Activated naive CD4-positive, alpha-beta T cell treated with Interleukin-2 at 50 U/mL for 16 hours (primary cell): ENCODE data around the gene NLRP3.
"Not testable (repeated sequence)": the region's sequence is repeated elsewhere in the genome, so short reads cannot be mapped to it uniquely, and the experiment has no call there.

Source experiments
- DNase-seq: peaks from one replicate; pipeline ENCODE4 v3.0.0-alpha.2; 2020

NLRP3 gene

DNA sequence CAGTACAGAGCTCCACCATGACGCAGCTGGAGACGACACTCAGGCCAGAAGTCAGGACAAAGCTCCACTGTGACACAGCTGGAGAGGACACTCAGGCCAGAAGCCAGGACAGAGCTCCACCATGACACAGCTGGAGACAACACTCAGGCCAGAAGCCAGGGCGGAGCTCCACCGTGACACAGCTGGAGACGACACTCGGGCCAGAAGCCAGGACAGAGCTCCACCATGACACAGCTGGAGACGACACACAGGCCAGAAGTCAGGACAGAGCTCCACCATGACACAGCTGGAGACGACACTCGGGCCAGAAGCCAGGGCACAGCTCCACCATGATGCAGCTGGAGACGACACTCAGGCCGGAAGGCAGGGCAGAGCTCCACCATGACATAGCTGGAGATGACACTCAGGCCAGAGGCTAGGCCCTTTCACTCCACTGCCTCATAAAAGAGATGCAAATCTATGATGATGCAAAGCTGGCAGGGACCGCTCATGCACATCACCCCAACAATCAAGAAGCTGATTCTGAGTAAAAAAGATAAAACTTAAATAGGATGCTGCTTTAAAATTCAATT lies 55.6 kb downstream of the NLRP3 start:
- DNase-seq: no peak

DNA sequence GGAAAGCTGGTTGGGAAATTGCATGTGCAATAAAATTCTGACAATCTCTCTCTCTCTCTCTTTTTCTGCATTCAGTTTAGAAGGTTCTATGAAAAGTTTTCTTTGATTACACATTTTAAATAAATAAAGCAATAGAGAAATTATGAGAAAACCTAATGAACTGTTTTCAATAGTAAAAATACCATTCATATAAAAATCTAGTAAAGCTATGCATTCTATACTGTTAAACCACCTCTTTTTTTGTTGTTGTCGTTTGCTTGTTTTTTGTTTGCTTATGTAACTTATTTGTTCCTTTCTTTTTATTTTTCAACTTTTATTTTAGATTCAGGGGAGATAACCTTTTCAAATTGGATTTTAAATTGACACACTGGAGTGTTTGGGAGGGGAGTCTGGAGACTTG lies 56.1 kb downstream of the NLRP3 start:
- DNase-seq: no peak

DNA sequence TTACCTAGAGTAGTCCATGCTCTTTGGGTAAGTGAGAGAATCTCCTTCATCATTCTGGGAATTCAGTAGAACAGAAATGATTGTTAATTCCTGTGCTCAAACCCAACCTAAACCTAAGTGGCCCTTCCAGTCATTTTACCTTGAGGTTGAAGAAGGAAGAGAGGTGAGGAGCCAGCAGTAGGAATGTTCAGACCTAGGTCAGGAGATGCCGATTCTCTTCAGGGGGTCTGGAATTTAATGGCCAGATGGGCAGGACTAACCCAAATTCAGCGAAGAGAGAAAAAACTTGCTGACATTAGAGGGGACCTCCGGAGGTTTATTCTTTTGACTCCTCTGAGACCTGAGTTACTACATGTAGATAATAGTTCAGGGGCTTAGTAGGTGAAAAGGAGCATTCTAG lies 58.4 kb downstream of the NLRP3 start:
- no peak for DNase-seq

DNA sequence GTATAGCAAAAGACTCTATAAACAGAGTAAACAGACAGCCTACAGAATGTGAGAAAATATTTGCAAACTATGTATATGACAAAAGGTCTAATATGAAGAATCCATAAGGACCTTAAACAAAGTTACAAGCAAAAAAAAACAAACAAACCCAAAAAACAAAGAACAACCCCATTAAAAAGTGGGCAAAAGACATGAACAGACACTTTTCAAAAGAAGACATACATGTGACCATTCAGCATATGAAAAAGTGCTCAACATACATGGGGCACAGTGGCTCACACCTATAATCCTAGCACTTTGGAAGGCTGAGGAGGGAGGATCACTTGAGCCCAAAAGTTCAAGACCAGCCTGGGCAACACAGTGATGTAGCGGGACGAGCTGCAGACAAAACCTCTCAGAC lies 59.8 kb downstream of the NLRP3 start:
- no peak for DNase-seq

DNA sequence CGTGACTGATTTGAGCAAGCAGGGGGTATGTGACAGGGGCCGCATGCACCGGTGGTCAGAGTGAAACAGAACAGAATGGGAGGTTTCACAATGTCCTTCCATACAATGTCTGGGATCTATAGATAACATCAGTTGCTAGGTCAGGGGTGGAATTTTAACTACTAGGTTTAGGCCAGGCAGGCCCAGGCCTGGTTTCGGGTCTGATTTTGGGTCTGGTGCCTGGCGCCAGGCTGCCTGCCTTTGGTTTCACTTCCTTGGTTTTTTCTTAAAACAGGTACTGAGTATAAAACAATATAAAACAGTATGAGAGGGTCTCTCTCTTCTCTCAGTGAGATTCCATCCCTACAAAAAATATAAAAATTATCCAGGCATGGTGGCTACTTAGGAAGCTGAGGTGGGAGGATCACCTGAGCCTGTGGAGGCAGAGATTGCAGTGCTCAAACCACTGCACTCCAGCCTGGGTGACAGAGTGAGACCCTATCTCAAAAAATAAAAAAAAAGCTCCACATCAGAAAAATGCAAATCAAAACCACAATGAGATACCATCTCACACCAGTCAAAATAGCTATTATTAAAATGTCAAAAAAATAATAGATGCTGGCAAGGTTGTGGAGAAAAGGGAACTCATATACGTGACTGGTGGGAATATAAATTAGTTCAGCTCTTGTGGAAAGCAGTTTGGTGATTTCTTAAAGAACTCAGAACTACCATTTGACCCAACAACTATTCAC lies 60.5 kb downstream of the NLRP3 start:
- DNase-seq: not testable (repeated sequence)

DNA sequence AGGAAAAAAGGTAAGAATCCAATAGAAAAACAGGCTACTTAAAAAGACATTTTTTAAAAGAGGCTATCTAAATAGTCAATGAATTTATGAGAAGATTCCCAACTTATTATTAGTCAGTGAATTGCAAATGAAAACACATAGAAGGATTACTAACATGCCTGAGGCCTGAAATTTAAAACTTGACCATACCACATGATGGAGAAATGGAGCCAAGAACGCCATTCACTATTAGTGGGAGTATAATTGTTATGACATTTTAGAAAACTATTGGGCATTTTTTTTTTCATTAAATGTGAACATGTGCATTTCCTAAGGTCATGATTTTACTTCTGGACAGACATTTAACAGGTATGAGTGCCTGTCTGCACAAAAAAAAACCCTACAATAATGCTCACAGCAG lies 66.8 kb downstream of the NLRP3 start:
- no peak for DNase-seq

DNA sequence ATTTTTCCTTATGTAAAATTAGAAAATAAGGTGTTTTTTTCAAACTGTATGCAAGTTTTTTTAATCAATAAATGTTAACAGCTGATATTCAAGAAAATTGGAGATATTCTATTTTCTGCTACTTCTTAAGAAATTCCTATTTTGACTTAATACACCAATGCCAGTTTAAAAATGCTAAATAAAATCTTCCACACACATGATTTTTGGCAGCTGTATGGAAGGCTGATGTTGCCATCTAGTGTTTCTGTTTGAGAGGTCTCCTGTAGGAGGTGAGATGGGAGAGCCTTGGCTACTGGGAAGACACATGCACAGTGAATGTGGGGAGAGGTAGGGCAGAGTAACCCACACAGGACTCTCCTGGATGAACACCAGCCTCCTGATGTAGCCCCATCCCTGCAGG lies 71.1 kb downstream of the NLRP3 start:
- DNase-seq: peak; percentile 9

DNA sequence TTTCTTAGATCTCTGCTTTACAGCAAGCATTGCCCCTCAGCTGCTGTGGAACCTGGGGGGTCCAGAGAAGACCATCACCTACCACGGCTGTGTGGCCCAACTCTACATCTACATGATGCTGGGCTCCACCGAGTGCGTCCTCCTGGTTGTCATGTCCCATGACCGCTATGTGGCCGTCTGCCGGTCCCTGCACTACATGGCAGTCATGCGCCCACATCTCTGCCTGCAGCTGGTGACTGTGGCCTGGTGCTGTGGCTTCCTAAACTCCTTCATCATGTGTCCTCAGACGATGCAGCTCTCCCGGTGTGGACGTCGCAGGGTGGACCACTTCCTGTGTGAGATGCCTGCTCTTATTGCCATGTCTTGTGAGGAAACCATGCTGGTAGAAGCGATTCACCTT lies 75.4 kb downstream of the NLRP3 start:
- no peak for DNase-seq

DNA sequence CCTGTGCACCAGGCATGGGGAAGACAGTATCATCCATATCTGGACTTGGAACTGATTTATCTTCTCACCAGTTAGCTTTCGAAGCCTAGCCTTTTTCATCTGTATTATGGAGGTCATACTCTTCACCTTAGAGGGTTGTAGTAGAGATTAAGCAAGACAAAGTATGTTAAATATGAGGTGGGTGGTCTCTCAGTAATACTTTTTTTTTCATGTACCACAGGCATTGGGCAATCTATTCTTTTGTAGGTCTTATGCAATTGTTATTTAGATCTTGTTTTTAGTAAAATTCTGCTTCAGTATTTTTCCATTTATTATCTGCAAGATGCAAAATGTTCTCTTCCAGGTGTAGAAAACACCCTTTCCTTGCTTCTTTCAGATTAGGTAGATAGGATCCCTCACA lies 77.1 kb downstream of the NLRP3 start:
- no peak for DNase-seq

DNA sequence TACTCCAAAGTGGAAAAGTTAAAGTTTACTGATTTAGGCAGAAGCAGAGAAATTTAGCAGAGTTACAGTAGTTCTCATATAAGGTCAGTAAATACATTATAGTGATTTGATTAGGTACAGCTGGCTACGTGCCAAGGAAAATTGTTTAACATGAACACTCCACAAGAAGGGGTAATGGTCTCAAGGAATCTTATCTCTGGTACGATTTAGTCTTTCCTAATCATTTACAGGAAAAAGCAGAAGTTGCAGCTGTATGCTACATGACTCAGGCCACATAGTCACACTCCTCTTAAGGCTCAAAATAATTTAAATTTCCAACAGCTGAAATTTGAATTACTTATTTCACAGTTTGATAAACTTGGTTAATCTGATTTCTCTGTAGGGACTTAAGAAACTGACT lies 78.8 kb downstream of the NLRP3 start:
- DNase-seq: no peak

DNA sequence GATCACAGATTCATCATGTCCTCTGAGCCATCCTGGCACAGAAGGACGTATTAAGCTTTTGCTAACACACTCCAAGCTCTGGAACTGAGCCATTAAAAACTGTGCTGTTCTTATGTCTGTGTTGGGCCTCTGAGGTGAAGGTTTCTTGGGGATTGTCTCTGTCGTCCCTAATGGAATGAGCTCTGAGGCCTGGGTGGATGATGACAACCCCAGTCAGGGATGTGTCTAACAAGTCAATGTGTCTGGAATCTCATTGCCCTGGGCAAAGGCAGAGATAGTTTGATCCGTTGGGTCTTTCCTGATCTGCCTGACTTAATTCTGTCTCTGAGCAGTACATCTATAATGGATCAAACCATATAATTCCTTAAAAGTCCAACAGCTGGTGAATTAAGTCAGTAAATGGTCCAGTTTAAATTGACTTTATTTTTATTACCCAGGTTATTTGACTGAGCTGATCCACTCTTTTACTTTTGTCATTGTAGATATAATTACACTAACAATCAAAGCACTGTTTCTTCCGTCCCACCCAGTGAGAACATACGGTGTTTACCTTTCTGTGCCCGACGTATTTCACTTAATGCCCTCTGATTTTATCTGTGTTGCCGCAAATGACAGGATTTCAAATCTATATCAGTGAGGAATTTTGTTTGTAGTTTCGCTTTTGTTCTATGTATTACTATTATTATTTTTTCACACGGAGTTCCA lies 80.8 kb downstream of the NLRP3 start:
- no peak for DNase-seq
